A549 (cell line): ENCODE measurements around the gene PHC2. TPM values are rescaled to one million over a fixed set of nuclear protein-coding genes. Genes with fewer than 3 reads are reported as not detected.

Source experiments
- ATAC-seq, 2 experiments: fragments of 200-7000 bp in 1 of 2; fragments of >200 bp in 1 of 2; cut with Nextera tagmentation in 1 of 2; cut with Tn5 transposase in 1 of 2; 3 replicates each; pipeline versions ENCODE4 v1.8.0 to v1.9.1; 2018 to 2020; ENCODE audit warnings: mild to moderate bottlenecking in 1 of 2, moderate library complexity in 1 of 2
- CTCF ChIA-PET: fragments of 300-600 bp; sonication (Branson Sonifier 250); formaldehyde crosslinking; extraction: SDS; loops from one replicate; lab custom pipeline; 2021; ENCODE audit warnings: antibody characterized with exemption, inconsistent platforms; lab: Yijun Ruan, JAX
- POLR2A ChIA-PET: fragments of 350-600 bp; formaldehyde crosslinking; extraction: SDS; loops from one replicate; lab custom pipeline; 2021; ENCODE audit warnings: antibody characterized with exemption, inconsistent platforms; lab: Yijun Ruan, JAX
- DNase-seq, 2 experiments: peaks; one replicate each; pipeline versions ENCODE4 v3.0.0 to v3.0.0-alpha.2; 2011 to 2016; ENCODE audit warnings: low read depth in 1 of 2, low spot score in 1 of 2
- FAIRE-seq: peaks from 2 replicates; lab custom pipeline; 2011; peaks lifted over from hg19 to GRCh38; lab: Jason Lieb, UNC
- H3K27ac ChIP-seq, 2 experiments: fragments of >200 bp; sonication (Bioruptor Twin); formaldehyde crosslinking; 3 replicates each; pipeline ENCODE4 v1.5.1; 2016 to 2017
- H3K4me1 ChIP-seq: fragments of >200 bp; sonication (Bioruptor Twin); formaldehyde crosslinking; 3 replicates; pipeline ENCODE4 v1.6.1; 2016
- H3K4me2 ChIP-seq: fragments of >200 bp; sonication (Bioruptor Twin); formaldehyde crosslinking; 3 replicates; pipeline ENCODE4 v1.6.1; 2016
- H3K4me3 ChIP-seq: fragments of >200 bp; sonication (Bioruptor Twin); formaldehyde crosslinking; 3 replicates; pipeline ENCODE4 v1.5.1; 2016
- H3K9me3 ChIP-seq: fragments of >200 bp; sonication (Bioruptor Twin); formaldehyde crosslinking; 3 replicates; pipeline ENCODE4 v1.6.1; 2016
- CBX2 ChIP-seq: fragments of 200-600 bp; sonication (generic); IDR thresholded peaks from 2 replicates; pipeline ENCODE4 v1.6.1; 2016; ENCODE audit warnings: low read depth, mild to moderate bottlenecking, borderline replicate concordance
- CBX8 ChIP-seq: fragments of 200-600 bp; sonication (generic); IDR thresholded peaks from 2 replicates; pipeline ENCODE4 v1.6.1; 2016
- CHD2 ChIP-seq: fragments of 150-350 bp; IDR thresholded peaks from 2 replicates; pipeline ENCODE4 v1.6.1; 2014; ENCODE audit warnings: low read length; ENCODE audit not compliant: partially characterized antibody
- CTCF ChIP-seq: fragments of >200 bp; sonication (Bioruptor Twin); formaldehyde crosslinking; IDR thresholded peaks from 3 replicates; pipeline ENCODE4 v1.5.1; 2016
- EHF ChIP-seq: fragments of 250-450 bp; sonication (Bioruptor Pico); IDR thresholded peaks from 2 replicates; pipeline ENCODE4 v1.5.0; 2020; ENCODE audit warnings: mild to moderate bottlenecking
- EP300 ChIP-seq, 2 experiments: fragments of >200 bp; sonication (Bioruptor Twin); formaldehyde crosslinking; IDR thresholded peaks; 2 replicates in 1 of 2; 3 replicates in 1 of 2; pipeline ENCODE4 v1.6.1; 2016 to 2017
- FOSL2 ChIP-seq, 2 experiments: fragments of 450-650 bp in 1 of 2; fragments of >200 bp in 1 of 2; sonication (Bioruptor Twin) in 1 of 2; formaldehyde crosslinking; IDR thresholded peaks; 2 replicates each; pipeline versions ENCODE4 v1.5.0 to v1.6.1; 2016 to 2020; ENCODE audit warnings: mild to moderate bottlenecking in 1 of 2, moderate library complexity in 1 of 2
- HES2 ChIP-seq: fragments of >200 bp; sonication (Bioruptor Twin); formaldehyde crosslinking; IDR thresholded peaks from 2 replicates; pipeline ENCODE4 v1.6.1; 2016
- HOXA7 ChIP-seq: fragments of 250-450 bp; sonication (Bioruptor Pico); IDR thresholded peaks from 2 replicates; pipeline ENCODE4 v1.5.0; 2020; ENCODE audit warnings: mild to moderate bottlenecking, moderate library complexity
- HOXB13 ChIP-seq: fragments of 250-450 bp; sonication (Bioruptor Pico); IDR thresholded peaks from 2 replicates; pipeline ENCODE4 v1.5.0; 2020; ENCODE audit warnings: low read depth, mild to moderate bottlenecking, moderate library complexity
- JUN ChIP-seq, 2 experiments: fragments of >200 bp; sonication (Bioruptor Twin); formaldehyde crosslinking; IDR thresholded peaks; 2 replicates in 1 of 2; 3 replicates in 1 of 2; pipeline ENCODE4 v1.6.1; 2016 to 2017
- KDM1A ChIP-seq: fragments of 200-600 bp; sonication (generic); IDR thresholded peaks from 2 replicates; pipeline ENCODE4 v1.6.1; 2016; ENCODE audit warnings: low read depth, mild to moderate bottlenecking
- MYC ChIP-seq: IDR thresholded peaks from 2 replicates; pipeline ENCODE4 v1.6.1; 2012; ENCODE audit warnings: mild to moderate bottlenecking, inconsistent platforms, low read length, improper control_type of control experiment, borderline replicate concordance
- NR3C1 ChIP-seq: fragments of >200 bp; sonication (Bioruptor Twin); formaldehyde crosslinking; IDR thresholded peaks from 3 replicates; pipeline ENCODE4 v1.6.1; 2017
- SMC3 ChIP-seq: fragments of >200 bp; sonication (Bioruptor Twin); formaldehyde crosslinking; IDR thresholded peaks from 3 replicates; pipeline ENCODE4 v1.6.1; 2018; ENCODE audit warnings: inconsistent platforms
- TFCP2L1 ChIP-seq: fragments of 250-450 bp; sonication (Bioruptor Pico); IDR thresholded peaks from 2 replicates; pipeline ENCODE4 v1.5.0; 2021; ENCODE audit warnings: mild to moderate bottlenecking
- USF2 ChIP-seq: fragments of 450-650 bp; IDR thresholded peaks from 2 replicates; pipeline ENCODE4 v1.6.1; 2014; ENCODE audit warnings: antibody characterized with exemption
- ZC3H11A ChIP-seq: fragments of 450-650 bp; IDR thresholded peaks from 2 replicates; pipeline ENCODE4 v1.6.1; 2014; ENCODE audit warnings: antibody characterized with exemption, mild to moderate bottlenecking
- ZSCAN20 ChIP-seq: fragments of 250-450 bp; sonication (Bioruptor Pico); IDR thresholded peaks from 2 replicates; pipeline ENCODE4 v1.8.0; 2022; ENCODE audit warnings: mild to moderate bottlenecking, moderate library complexity
- WGBS: methylation state at CpG from one replicate; pipeline ENCODE4 v1.1.6; 2017; ENCODE audit errors: missing lambda C conversion rate; 5-methylcytosine and 5-hydroxymethylcytosine counted together
- polyA plus RNA-seq, 4 experiments: library from polyadenylated mRNA; depleted of rRNA in 3 of 4; stranded (reverse); fragments of >200 nt; fragmentation: RNase III in 1 of 4; extraction: RNeasy Plus Mini Kit Qiagen cat#74134 plus additional on column Dnase treatment in 1 of 4; gene quantifications; 2 replicates in 3 of 4; 3 replicates in 1 of 4; pipeline ENCODE4 v1.2.3, GENCODE V29; 2011 to 2017
- TF ChIP-seq, protein P1 (sequence below): fragments of 150-350 bp; IDR thresholded peaks from 2 replicates; pipeline ENCODE4 v1.6.1; 2014; ENCODE audit warnings: low read depth, mild to moderate bottlenecking, low read length
- TF ChIP-seq, protein P2 (sequence below): IDR thresholded peaks from 2 replicates; pipeline ENCODE4 v1.6.1; 2012

PHC2 gene
- polyA plus RNA-seq, 2 of the 4 experiments (the other 2 are of a cell fraction), result 29.9 to 33.2 TPM

- TF ChIP-seq CTCF (no peak), EHF (no peak), MYC (no peak)
These were observed 29.4 kb downstream of the PHC2 start (continued) for GRCh38 chr1:33401471-33401870.

DNA sequence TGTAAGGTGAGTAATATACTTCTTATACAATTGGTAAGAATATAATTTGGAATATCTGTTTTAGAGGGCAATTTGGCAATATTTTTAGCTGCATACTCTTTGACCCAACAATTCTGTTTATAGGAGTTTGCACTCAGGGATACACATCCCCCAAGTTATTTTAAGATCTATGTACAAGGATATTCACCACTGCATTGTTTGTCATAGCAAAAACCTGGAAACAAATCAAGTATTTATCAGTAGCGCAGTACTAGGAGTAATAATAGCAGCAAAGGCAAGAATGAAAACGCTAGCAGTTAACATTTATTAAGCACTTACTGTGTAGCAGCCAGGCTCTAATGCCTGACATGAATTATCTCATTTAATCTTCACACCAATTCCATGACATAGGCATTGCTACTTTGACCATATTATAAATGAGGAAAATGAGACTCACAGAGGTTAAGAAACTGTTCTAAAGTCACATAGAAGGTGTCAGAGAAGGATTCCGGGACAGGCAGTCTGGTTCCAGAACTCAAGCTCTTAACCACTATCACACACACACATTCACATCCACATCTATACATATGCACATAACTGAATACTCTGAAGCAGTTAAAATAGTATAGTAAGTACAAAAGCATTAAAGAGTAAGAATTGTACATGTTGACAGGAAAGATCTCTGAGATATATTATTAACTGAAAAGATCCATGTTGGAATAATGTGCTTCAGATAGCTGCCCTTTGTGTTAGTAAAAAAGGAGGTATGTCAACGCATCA is 30.6 kb downstream of the PHC2 start:
- ChIA-PET CTCF (no interaction called here), POLR2A (no interaction called here)
- Histone ChIP-seq H3K4me1 (no peaks in the 10 kb centered on the region), H3K27ac (no peak overlapping the region), H3K9me3 (no peaks in the 10 kb centered on the region), H3K4me3 (no peak overlapping the region), H3K4me2 (no peak overlapping the region)
- no peak for TF ChIP-seq KDM1A
- TF ChIP-seq, protein P1, sequence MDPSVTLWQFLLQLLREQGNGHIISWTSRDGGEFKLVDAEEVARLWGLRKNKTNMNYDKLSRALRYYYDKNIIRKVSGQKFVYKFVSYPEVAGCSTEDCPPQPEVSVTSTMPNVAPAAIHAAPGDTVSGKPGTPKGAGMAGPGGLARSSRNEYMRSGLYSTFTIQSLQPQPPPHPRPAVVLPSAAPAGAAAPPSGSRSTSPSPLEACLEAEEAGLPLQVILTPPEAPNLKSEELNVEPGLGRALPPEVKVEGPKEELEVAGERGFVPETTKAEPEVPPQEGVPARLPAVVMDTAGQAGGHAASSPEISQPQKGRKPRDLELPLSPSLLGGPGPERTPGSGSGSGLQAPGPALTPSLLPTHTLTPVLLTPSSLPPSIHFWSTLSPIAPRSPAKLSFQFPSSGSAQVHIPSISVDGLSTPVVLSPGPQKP, result no peak
- no peak for TF ChIP-seq HOXA7 (CRISPR knock-in tag)
- no peak for TF ChIP-seq TFCP2L1 (CRISPR knock-in tag)
- no peak for TF ChIP-seq CBX8
- TF ChIP-seq USF2, result no peak
- TF ChIP-seq, protein P2, sequence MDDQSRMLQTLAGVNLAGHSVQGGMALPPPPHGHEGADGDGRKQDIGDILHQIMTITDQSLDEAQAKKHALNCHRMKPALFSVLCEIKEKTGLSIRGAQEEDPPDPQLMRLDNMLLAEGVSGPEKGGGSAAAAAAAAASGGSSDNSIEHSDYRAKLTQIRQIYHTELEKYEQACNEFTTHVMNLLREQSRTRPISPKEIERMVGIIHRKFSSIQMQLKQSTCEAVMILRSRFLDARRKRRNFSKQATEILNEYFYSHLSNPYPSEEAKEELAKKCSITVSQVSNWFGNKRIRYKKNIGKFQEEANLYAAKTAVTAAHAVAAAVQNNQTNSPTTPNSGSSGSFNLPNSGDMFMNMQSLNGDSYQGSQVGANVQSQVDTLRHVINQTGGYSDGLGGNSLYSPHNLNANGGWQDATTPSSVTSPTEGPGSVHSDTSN, result no peak
- no peak for TF ChIP-seq ZSCAN20 (CRISPR knock-in tag)
- TF ChIP-seq CBX2, result no peak
- no peak for TF ChIP-seq CHD2
- no peak for TF ChIP-seq HES2
- no peak for TF ChIP-seq HOXB13 (CRISPR knock-in tag)
- TF ChIP-seq JUN (IDR thresholded peaks at IDR 0.05), result no peak
- no peak for TF ChIP-seq NR3C1
- no peak for TF ChIP-seq EP300 (IDR thresholded peaks at IDR 0.05)
- no peak for TF ChIP-seq ZC3H11A
- no peak for TF ChIP-seq SMC3
- TF ChIP-seq FOSL2 (IDR thresholded peaks at IDR 0.05), result no peak
- TF ChIP-seq FOSL2 (CRISPR knock-in tag; IDR thresholded peaks at IDR 0.05), result no peak
- ATAC-seq, result no peak
- DNase-seq, result no peak
- WGBS, result 72% methylated on average over 4 of the region's 4 CpGs
- no peak for FAIRE-seq

DNA sequence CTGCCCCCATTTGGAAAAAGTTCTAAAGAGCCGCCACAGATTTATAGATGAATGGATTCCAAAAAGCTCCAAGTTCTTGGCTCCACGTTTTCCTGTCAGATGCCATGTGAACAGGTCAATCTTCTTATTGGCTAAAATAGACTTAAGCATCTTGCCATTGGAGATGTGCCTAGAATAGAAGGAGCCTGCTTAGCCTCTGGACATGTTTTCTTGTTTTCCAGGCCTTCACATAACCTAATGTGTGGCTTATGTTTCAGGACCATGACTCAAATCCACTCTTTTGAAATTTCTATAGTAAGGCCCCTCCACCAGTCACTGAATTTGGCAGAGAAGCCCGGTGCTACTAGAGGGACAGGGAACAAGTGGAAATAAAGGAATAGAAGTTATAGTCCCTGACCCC is 31.5 kb downstream of the PHC2 start:
- Histone ChIP-seq H3K9me3 (no peaks in the 10 kb centered on the region), H3K27ac (no peak overlapping the region), H3K4me3 (no peak overlapping the region), H3K4me2 (no peak overlapping the region), H3K4me1 (no peaks in the 10 kb centered on the region)
- FAIRE-seq (no peak), ATAC-seq (no peak), DNase-seq (no peak)
- ChIA-PET CTCF (no interaction called here), POLR2A (no interaction called here)
- TF ChIP-seq ZC3H11A, result no peak
- WGBS, result 43% methylated on average over 3 of the region's 3 CpGs
